PC-9 (cell line): Measurements from ENCODE around the gene COL4A1.

Source experiments
- CTCF ChIP-seq: fragments of 200-600 bp; sonication (generic); conservative IDR thresholded peaks from 2 replicates; pipeline ENCODE4 v1.6.1; 2017; ENCODE audit warnings: mixed run types, antibody characterized with exemption, mild to moderate bottlenecking, moderate library complexity
- EZH2 ChIP-seq: fragments of 200-600 bp; sonication (generic); IDR thresholded peaks from 2 replicates; pipeline ENCODE4 v1.8.0; 2017; ENCODE audit warnings: antibody characterized with exemption, low read depth

GRCh38 chr13:110114316-110114715, 192.6 kb downstream of the COL4A1 start:
- TF ChIP-seq CTCF (no peak), EZH2 (no peak)
